Osteoblast (primary cell): Measurements from ENCODE around the gene CRYL1. TPM values are rescaled to one million over a fixed set of nuclear protein-coding genes. Genes with fewer than 3 reads are reported as not detected.

ENCODE experiments used
- DNase-seq: peaks from one replicate; pipeline ENCODE4 v3.0.0; 2011; ENCODE audit warnings: low spot score, mixed read lengths; ENCODE audit not compliant: insufficient read length; ENCODE audit errors: missing footprints
- H2AFZ ChIP-seq: 2 replicates; pipeline ENCODE4 v1.6.0; 2011; ENCODE audit warnings: mild to moderate bottlenecking, low read length
- H3K27ac ChIP-seq: 2 replicates; pipeline ENCODE4 v1.5.1; 2011; ENCODE audit warnings: mild to moderate bottlenecking, low read depth, low read length, moderate library complexity
- H3K27me3 ChIP-seq: 2 replicates; pipeline ENCODE4 v1.6.0; 2012; ENCODE audit warnings: mild to moderate bottlenecking, control low read depth, inconsistent platforms, low read length, moderate library complexity; ENCODE audit not compliant: insufficient read depth
- H3K36me3 ChIP-seq: 2 replicates; pipeline ENCODE4 v1.5.1; 2011; ENCODE audit warnings: mild to moderate bottlenecking, low read length, control low read depth, moderate library complexity; ENCODE audit not compliant: insufficient read depth
- H3K4me1 ChIP-seq: 2 replicates; pipeline ENCODE4 v1.5.1; 2011; ENCODE audit warnings: mild to moderate bottlenecking, low read length, control low read depth, moderate library complexity; ENCODE audit not compliant: insufficient read depth
- H3K4me2 ChIP-seq: 2 replicates; pipeline ENCODE4 v1.6.0; 2011; ENCODE audit warnings: mild to moderate bottlenecking, low read length; ENCODE audit not compliant: insufficient read depth
- H3K4me3 ChIP-seq: fragments of 200-600 bp; sonication (generic); 3 replicates; pipeline ENCODE4 v1.5.1; 2012; ENCODE audit warnings: mild to moderate bottlenecking, low read length, inconsistent platforms; ENCODE audit not compliant: insufficient read depth
- H3K79me2 ChIP-seq: 2 replicates; pipeline ENCODE4 v1.6.0; 2012; ENCODE audit warnings: mild to moderate bottlenecking, low read length, control low read depth, inconsistent platforms; ENCODE audit not compliant: insufficient read depth
- H3K9me3 ChIP-seq: 2 replicates; pipeline ENCODE4 v1.5.1; 2011; ENCODE audit warnings: low read depth, low read length, control low read depth
- H4K20me1 ChIP-seq: 2 replicates; pipeline ENCODE4 v1.6.0; 2012; ENCODE audit warnings: mild to moderate bottlenecking, low read length, control low read depth; ENCODE audit not compliant: insufficient read depth
- total RNA-seq: library from RNA; depleted of rRNA; stranded (reverse); fragments of >200 nt; gene quantifications from 2 replicates; pipeline ENCODE4 v1.2.3, GENCODE V29; 2012
- TF ChIP-seq, protein P1 (sequence below): IDR thresholded peaks from 2 replicates; pipeline ENCODE4 v1.5.1; 2011; ENCODE audit warnings: mild to moderate bottlenecking, low read depth, low read length, moderate library complexity; ENCODE audit errors: extremely low read depth

The CRYL1 gene
- total RNA-seq, 1 donor: 12.7 TPM

DNA sequence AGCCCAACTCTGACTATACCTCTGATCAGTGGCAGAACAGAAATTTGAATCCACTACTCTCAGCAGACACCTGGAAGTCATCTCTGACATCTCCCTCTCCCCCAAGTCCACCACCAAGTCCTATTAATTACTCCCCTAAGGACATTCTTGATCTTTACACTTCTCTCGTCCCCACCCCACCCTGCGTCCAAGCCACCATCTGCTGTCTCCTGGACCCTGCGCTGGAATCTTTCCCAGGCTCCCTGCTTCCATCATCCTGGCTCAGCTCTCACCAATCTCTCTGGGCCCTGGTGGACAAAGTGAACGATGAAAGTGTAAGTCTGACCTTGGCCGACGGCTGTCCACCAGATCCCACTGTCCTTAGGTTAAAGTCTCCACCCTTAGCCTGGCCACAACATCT is 147.9 kb downstream of the CRYL1 start:
- TF ChIP-seq, protein P1, sequence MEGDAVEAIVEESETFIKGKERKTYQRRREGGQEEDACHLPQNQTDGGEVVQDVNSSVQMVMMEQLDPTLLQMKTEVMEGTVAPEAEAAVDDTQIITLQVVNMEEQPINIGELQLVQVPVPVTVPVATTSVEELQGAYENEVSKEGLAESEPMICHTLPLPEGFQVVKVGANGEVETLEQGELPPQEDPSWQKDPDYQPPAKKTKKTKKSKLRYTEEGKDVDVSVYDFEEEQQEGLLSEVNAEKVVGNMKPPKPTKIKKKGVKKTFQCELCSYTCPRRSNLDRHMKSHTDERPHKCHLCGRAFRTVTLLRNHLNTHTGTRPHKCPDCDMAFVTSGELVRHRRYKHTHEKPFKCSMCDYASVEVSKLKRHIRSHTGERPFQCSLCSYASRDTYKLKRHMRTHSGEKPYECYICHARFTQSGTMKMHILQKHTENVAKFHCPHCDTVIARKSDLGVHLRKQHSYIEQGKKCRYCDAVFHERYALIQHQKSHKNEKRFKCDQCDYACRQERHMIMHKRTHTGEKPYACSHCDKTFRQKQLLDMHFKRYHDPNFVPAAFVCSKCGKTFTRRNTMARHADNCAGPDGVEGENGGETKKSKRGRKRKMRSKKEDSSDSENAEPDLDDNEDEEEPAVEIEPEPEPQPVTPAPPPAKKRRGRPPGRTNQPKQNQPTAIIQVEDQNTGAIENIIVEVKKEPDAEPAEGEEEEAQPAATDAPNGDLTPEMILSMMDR: no peak
- no peak overlapping the region for H3K4me2 ChIP-seq
- H3K79me2 ChIP-seq: no peaks in the 10 kb centered on the region
- H3K27me3 ChIP-seq: peaks cover 55% of the 10 kb centered on the region
- no peaks in the 10 kb centered on the region for H3K4me1 ChIP-seq
- no peaks in the 10 kb centered on the region for H4K20me1 ChIP-seq
- no peak overlapping the region for H2AFZ ChIP-seq
- no peak for DNase-seq
- no peak overlapping the region for H3K27ac ChIP-seq
- H3K4me3 ChIP-seq: no peak overlapping the region
- H3K9me3 ChIP-seq: no peaks in the 10 kb centered on the region
- no peaks in the 10 kb centered on the region for H3K36me3 ChIP-seq

DNA sequence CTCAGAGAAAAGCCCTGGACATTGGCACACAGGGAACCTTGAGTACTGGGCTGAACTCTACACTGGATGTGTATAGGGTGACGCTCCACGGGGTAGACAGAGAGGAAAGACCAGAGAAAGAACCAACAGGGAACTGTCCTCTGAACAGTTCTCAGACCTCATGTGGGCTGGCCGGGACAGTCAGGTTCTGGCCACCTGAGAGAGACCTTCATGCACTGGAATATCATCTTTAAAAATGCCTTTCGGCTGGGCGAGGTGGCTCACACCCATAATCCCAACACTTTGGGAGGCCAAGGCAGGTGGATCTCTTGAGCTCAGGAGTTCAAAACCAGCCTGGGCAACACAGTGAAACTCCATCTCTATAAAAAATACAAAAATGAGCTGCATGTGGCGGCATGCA is 149.8 kb downstream of the CRYL1 start:
- no peaks in the 10 kb centered on the region for H3K4me1 ChIP-seq
- no peak overlapping the region for H3K4me3 ChIP-seq
- H3K36me3 ChIP-seq: no peaks in the 10 kb centered on the region
- H3K4me2 ChIP-seq: no peak overlapping the region
- H3K27me3 ChIP-seq: peaks cover 46% of the 10 kb centered on the region
- no peaks in the 10 kb centered on the region for H4K20me1 ChIP-seq
- TF ChIP-seq, protein P1: no peak
- H3K27ac ChIP-seq: no peak overlapping the region
- H3K79me2 ChIP-seq: no peaks in the 10 kb centered on the region
- H2AFZ ChIP-seq: no peak overlapping the region
- no peaks in the 10 kb centered on the region for H3K9me3 ChIP-seq
- no peak for DNase-seq

DNA sequence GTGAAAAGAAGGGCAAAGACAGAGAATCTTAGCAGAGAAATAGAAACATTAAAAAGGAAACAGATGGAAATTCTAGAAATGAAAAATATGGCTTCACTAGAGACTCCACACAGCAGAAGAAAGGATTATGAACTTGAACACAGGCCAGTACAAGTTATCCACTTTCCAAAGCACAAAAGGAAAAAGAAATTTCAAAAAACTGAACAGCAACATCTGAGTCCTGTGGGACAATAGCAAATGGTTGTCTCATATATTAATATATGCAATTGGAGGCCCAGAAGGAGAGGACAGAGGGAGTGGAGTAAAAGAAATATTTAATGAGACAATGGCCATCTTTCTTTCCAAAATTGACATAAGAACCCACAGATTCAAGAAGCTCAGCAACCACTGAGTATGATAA is 151.8 kb downstream of the CRYL1 start:
- Histone ChIP-seq H3K27ac (no peak overlapping the region), H4K20me1 (no peaks in the 10 kb centered on the region), H3K9me3 (no peaks in the 10 kb centered on the region), H3K79me2 (no peaks in the 10 kb centered on the region), H3K36me3 (no peaks in the 10 kb centered on the region), H2AFZ (no peak overlapping the region), H3K4me2 (no peak overlapping the region), H3K4me1 (no peaks in the 10 kb centered on the region), H3K27me3 (peaks cover 33% of the 10 kb centered on the region), H3K4me3 (no peak overlapping the region)
- TF ChIP-seq, protein P1: no peak
- no peak for DNase-seq

DNA sequence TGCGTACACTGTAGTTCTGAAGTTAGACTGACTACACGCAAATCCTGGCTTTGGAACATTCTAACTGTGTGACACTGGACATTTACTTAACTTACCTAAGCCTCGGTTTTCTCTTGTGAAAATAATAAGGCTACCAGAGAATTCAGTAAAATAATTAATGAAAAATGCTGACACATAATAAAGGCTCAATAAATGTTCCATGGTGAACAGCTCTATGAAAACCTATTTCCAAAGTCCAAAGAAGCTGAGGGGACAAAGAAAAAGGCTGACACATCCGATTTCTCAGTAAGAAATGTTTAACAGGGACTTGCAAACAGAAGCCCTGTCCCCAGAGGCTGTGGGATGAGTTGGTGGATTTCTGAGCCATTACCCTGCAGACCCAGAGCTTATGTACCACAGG is 153.8 kb downstream of the CRYL1 start:
- H4K20me1 ChIP-seq: no peaks in the 10 kb centered on the region
- no peak overlapping the region for H3K4me2 ChIP-seq

More for the DNA sequence above, 153.8 kb downstream of the CRYL1 start:
- Histone ChIP-seq H3K79me2 (no peaks in the 10 kb centered on the region), H3K27me3 (peaks cover 27% of the 10 kb centered on the region), H3K4me1 (no peaks in the 10 kb centered on the region), H2AFZ (no peak overlapping the region), H3K27ac (no peak overlapping the region), H3K4me3 (no peak overlapping the region), H3K36me3 (no peaks in the 10 kb centered on the region), H3K9me3 (no peaks in the 10 kb centered on the region)
- TF ChIP-seq, protein P1: no peak
- DNase-seq: no peak
